ENCODE data around the gene SCYGR2.

The SCYGR2 gene

GRCh38 chr2:227612546-227613271 is 14.0 kb downstream of the SCYGR2 start:
- no peak for DNase-seq (ENCODE audit: low spot score)

- no peak for DNase-seq (ENCODE audit: low spot score)
Measured at GRCh38 chr2:227613272-227613660, 14.6 kb downstream of the SCYGR2 start.

- DNase-seq (ENCODE audit: low spot score), result no peak
Measured at GRCh38 chr2:227614246-227614645, 15.6 kb downstream of the SCYGR2 start.

- DNase-seq (ENCODE audit: low spot score), result no peak
Measured at GRCh38 chr2:227614740-227615139, 16.0 kb downstream of the SCYGR2 start, which contains the start of gene SCYGR3. SCYGR3 (minus strand) TSS chr2:227614840; CDS start chr2:227614840, 0 bp downstream.

- DNase-seq (ENCODE audit: low spot score), result no peak
Measured at GRCh38 chr2:227615181-227615580, 16.5 kb downstream of the SCYGR2 start.

- no peak for DNase-seq (ENCODE audit: low spot score)
Measured at GRCh38 chr2:227615906-227616305, 17.2 kb downstream of the SCYGR2 start.

- DNase-seq (ENCODE audit: low spot score), result no peak
Measured at GRCh38 chr2:227616631-227617030, 17.9 kb downstream of the SCYGR2 start.

- no peak for DNase-seq (ENCODE audit: low spot score)
Measured at GRCh38 chr2:227617316-227618230, 18.9 kb downstream of the SCYGR2 start, which contains the start of gene SCYGR4. SCYGR4 (plus strand) TSS chr2:227617498; CDS start chr2:227617498, 0 bp downstream.

GRCh38 chr2:227623226-227623625 is 24.5 kb downstream of the SCYGR2 start:
- peak; percentile 37 for DNase-seq (ENCODE audit: low spot score)

GRCh38 chr2:227625420-227625819 is 26.7 kb downstream of the SCYGR2 start:
- no peak for DNase-seq (ENCODE audit: low spot score)

GRCh38 chr2:227626580-227627151 is 28.0 kb downstream of the SCYGR2 start:
- DNase-seq (ENCODE audit: low spot score), result no peak

GRCh38 chr2:227627769-227628168 is 29.1 kb downstream of the SCYGR2 start:
- DNase-seq (ENCODE audit: low spot score), result no peak

GRCh38 chr2:227629435-227629834 is 30.7 kb downstream of the SCYGR2 start:
- DNase-seq (ENCODE audit: low spot score), result no peak

GRCh38 chr2:227630322-227630721 is 31.6 kb downstream of the SCYGR2 start:
- DNase-seq (ENCODE audit: low spot score), result no peak

- DNase-seq (ENCODE audit: low spot score), result no peak
Measured at GRCh38 chr2:227632827-227633226, 34.1 kb downstream of the SCYGR2 start.

- DNase-seq (ENCODE audit: low spot score), result no peak
Measured at GRCh38 chr2:227634201-227634600, 35.5 kb downstream of the SCYGR2 start.

- no peak for DNase-seq (ENCODE audit: low spot score)
Measured at GRCh38 chr2:227642656-227643055, 44.0 kb downstream of the SCYGR2 start.

- no peak for DNase-seq (ENCODE audit: low spot score)
Measured at GRCh38 chr2:227643990-227644551, 45.4 kb downstream of the SCYGR2 start.
